AG09309 (cell line): ENCODE results near the gene TMTC1.

Experiments used
- DNase-seq: peaks from one replicate; pipeline ENCODE4 v3.0.0-alpha.2; 2010; ENCODE audit warnings: low read depth
- H3K4me3 ChIP-seq: 2 replicates; pipeline ENCODE4 v1.5.1; 2011; ENCODE audit warnings: mild to moderate bottlenecking, low read depth, low read length, moderate library complexity; ENCODE audit not compliant: control insufficient read depth
- TF ChIP-seq, protein P1 (sequence below): IDR thresholded peaks from 2 replicates; pipeline ENCODE4 v1.5.1; 2011; ENCODE audit warnings: mild to moderate bottlenecking, low read depth, low read length, inconsistent platforms; ENCODE audit not compliant: insufficient read depth, control insufficient read depth; ENCODE audit errors: missing control alignments

TMTC1 gene

DNA sequence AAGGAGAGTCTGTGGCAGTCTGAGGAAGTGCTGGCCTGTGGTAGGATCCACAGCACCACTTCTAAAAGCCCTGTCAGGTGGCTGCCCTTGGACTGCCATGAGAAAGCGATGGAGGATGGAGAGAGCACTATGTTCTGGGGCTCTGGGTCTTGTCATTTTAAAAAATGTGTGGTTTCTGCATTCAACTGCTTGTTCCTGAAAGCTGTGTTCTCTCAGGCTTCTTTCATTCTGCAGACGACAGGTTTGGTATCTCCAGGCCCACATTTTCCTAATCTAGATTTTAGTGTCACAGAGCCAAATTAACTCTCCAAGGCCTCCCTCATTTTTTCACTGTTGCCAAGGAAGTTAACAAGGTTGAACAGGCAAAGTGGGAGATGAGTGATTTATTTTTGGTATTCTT lies 296.8 kb downstream of the TMTC1 start:
- no peak for DNase-seq
- TF ChIP-seq, protein P1, sequence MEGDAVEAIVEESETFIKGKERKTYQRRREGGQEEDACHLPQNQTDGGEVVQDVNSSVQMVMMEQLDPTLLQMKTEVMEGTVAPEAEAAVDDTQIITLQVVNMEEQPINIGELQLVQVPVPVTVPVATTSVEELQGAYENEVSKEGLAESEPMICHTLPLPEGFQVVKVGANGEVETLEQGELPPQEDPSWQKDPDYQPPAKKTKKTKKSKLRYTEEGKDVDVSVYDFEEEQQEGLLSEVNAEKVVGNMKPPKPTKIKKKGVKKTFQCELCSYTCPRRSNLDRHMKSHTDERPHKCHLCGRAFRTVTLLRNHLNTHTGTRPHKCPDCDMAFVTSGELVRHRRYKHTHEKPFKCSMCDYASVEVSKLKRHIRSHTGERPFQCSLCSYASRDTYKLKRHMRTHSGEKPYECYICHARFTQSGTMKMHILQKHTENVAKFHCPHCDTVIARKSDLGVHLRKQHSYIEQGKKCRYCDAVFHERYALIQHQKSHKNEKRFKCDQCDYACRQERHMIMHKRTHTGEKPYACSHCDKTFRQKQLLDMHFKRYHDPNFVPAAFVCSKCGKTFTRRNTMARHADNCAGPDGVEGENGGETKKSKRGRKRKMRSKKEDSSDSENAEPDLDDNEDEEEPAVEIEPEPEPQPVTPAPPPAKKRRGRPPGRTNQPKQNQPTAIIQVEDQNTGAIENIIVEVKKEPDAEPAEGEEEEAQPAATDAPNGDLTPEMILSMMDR: no peak
- no peak overlapping the region for H3K4me3 ChIP-seq

DNA sequence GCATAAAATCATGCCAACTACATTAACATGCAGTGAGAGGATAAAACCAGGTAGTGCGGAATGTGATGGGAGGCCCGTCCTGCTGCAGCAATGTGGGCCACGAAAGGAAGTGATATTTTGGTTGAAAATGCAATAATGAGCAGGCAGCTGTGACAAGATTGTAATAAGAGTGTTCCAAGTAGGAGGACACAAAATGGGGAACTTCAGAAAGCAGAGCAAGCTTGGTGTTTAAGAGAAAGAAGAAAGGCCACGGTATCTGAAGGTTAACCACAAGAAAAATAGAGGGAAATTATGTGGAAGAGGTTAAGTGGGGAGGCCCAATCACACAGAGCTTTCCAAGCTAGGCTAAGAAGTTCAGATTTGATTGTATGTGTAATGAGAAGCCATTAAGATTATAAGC lies 320.5 kb downstream of the TMTC1 start:
- TF ChIP-seq, protein P1: no peak
- DNase-seq: no peak

DNA sequence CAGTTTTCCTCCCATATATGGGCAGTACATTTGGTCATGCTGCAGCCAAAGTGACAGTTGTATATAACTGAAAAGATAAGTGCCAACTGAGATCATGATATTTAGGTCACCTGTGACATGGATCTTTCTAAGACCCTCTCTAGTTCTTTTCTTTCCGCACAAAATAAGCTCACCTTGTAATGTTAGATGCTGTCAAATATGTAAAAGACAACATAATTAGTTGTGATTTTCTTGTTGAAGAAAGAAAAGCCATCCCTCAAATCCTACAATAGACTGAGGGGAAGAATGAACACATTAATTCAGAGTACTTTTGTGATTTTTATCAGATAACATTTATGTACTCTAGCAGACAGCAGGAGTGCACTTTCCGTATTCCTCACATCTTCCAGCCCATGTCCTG lies 323.7 kb downstream of the TMTC1 start:
- TF ChIP-seq, protein P1: no peak
- DNase-seq: no peak
- no peak overlapping the region for H3K4me3 ChIP-seq

More for the DNA sequence above, 320.5 kb downstream of the TMTC1 start:
- no peak overlapping the region for H3K4me3 ChIP-seq

DNA sequence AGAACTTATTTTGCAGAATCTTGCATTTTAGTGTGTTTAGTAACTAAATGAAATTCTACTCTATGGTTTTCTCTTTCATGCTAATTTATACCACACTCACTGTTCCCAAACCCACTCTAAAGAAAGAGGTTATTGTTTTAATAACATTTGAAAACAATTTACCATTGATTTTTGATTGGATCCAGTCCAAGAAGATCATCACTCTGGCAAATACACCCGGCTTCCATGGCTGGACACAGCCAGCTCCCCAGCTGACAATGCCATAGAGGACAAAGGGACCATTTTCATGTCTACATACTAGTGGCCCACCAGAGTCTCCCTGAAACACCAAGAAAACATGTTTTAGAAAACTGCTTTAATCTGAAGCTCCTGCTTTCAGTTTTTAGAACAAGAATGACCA lies 328.7 kb downstream of the TMTC1 start:
- no peak for DNase-seq

DNA sequence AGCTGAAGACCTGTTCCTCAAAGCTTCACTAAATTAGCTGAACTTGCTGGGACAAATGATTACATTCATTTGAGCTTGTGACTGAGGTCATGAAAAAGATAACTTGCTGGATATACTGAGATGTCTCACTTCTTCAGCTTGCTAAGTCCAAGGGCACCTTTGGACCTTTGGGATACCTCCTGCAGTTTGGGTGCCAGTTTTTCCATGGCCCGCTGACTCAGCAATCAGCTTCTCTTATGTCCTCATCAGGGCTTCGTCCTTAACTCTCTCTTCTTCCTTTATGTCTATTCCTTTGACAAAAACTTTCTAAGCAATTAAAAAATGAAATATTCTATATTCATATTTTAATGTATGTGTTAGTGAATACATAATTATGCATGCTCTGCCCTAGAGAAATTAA lies 331.9 kb downstream of the TMTC1 start:
- TF ChIP-seq, protein P1: no peak
- DNase-seq: no peak
- H3K4me3 ChIP-seq: no peak overlapping the region

More for the DNA sequence above, 328.7 kb downstream of the TMTC1 start:
- no peak overlapping the region for H3K4me3 ChIP-seq
- TF ChIP-seq, protein P1: no peak
